ENCODE results near the gene IREB2.
A peak's percentile ranks its signal among the peaks of the same experiment; 100 is the strongest.

Gene IREB2

DNA sequence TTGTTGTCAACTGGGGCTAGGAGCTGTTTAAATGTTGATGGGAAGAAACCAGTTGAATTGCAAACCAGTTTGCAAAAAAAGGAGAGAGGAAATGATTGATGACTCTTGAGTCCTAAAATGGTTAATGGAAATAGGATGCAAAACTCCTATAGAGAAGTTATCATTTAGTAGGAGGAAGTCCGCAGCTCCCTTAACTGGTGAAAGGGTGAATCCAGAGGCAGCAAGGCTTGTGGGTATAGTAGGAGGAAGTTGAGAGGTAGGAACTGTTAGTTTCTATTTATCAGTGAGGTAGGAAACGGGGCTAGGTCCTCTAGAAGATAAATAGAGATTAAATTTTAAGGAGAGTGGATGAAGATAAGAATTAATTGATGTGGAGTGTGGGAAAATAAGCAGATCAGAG is 15.4 kb downstream of the IREB2 start:
- TF ChIP-seq GATA1 (IDR thresholded peaks at IDR 0.05; ENCODE audit: low read depth, low read length) (no peak), POLR2A (IDR thresholded peaks at IDR 0.05; ENCODE audit: low read length) (no peak)
- no peak for DNase-seq

DNA sequence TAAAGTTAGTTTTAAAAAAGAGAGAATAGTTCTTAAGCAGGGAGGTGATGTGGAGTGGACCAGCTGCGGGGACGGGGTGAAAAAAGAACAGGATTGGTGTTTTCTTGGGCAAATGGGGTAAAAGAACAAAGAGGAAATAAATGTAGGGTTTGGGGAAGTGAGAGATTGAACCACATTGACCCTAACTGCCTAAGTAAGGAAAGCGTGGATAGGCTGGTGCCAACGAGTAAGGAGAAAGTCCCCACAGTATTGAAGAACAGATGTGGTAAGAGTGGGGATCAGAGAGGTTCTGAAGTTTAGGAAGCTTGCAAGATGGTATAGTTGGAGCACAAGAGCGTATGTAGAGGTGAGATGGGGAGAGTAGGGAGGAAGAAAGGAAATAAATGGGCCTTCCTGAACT is 17.0 kb downstream of the IREB2 start:
- DNase-seq: no peak
- no peak for TF ChIP-seq GATA1 (IDR thresholded peaks at IDR 0.05; ENCODE audit: low read depth, low read length)
- TF ChIP-seq POLR2A (IDR thresholded peaks at IDR 0.05; ENCODE audit: low read length): no peak

DNA sequence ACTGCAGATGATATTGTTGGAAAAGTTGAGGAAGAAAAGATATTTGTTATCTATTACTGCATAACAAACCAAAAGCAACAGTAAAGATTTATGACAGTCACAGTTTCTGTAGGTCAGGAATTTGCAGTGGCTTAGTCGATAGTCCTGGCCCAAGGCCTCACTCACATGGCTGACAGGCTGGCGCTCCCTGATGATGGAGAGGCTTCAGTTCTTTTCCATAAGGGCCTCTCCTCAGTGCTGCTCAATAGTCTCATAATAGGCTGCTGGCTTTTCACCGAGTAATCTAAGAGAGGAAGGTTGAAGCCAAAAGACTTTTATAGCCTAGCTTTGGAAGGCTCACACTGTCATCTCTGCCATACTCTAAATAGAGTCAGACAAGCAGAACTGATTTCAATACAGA is 17.7 kb downstream of the IREB2 start:
- TF ChIP-seq GATA1 (IDR thresholded peaks at IDR 0.05; ENCODE audit: low read depth, low read length) (no peak), POLR2A (IDR thresholded peaks at IDR 0.05; ENCODE audit: low read length) (no peak)
- DNase-seq: no peak

DNA sequence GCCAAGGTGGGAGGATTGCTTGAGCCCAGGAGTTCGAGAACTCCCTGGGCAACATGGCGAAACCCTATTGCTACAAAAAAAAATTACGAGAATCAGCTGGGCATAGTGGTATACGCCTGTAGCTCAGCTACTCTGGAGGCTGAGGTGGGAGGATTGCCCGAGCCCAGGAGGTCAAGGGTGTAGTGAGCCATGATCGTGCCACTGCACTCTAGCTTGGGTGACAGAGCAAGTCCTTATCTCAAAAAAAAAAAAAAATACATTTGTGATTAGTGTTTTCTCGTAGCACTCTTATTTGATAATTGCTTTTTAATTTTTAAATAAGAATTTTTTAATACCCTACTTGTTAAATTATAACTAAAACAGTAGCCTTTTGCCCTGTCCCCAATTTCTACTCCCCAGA is 18.4 kb downstream of the IREB2 start:
- TF ChIP-seq GATA1 (IDR thresholded peaks at IDR 0.05; ENCODE audit: low read depth, low read length) (no peak), POLR2A (IDR thresholded peaks at IDR 0.05; ENCODE audit: low read length) (no peak)
- DNase-seq: peak; percentile 28 to 45

DNA sequence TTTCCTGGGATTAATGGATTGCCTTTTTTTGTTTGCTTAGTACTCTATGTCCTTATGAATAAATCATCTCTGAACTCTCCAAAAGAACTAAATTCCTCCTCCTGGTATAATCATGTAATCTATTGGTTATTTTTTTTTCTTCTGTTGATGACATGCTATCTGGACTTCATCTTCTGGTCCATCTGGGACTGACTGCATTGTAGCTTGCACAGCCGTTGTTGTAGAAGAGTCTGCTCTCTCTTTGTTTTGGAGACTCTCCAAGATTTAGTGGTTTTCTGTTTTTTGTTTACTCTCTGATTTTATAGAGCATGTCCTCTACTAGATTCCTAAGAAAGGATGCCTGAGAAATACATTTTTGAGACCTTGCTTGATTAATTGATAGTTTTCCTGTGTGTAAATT is 19.1 kb downstream of the IREB2 start:
- TF ChIP-seq GATA1 (IDR thresholded peaks at IDR 0.05; ENCODE audit: low read depth, low read length) (no peak), POLR2A (IDR thresholded peaks at IDR 0.05; ENCODE audit: low read length) (no peak)
- peak in 1 of 2 experiments; percentile 4 for DNase-seq

DNA sequence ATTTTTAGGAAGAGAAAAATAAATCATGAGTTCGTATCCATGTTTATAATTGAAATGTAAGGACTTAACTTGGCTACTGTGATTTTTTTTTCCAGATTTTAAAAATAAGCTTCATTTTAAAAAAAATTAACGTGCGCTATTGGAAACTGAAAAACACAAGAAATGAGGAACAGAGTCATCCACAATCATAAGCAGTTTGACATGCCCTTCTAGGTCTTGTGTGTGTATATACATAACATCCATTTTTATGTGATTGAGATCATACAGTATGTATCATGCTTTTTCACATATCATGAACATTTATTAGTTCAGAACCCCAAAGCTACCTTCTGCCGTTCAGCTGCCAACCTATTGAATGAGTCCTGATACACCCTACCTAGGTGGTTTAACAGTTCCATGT is 22.7 kb downstream of the IREB2 start:
- TF ChIP-seq POLR2A (IDR thresholded peaks at IDR 0.05; ENCODE audit: low read length): no peak
- no peak for TF ChIP-seq GATA1 (IDR thresholded peaks at IDR 0.05; ENCODE audit: low read depth, low read length)

DNA sequence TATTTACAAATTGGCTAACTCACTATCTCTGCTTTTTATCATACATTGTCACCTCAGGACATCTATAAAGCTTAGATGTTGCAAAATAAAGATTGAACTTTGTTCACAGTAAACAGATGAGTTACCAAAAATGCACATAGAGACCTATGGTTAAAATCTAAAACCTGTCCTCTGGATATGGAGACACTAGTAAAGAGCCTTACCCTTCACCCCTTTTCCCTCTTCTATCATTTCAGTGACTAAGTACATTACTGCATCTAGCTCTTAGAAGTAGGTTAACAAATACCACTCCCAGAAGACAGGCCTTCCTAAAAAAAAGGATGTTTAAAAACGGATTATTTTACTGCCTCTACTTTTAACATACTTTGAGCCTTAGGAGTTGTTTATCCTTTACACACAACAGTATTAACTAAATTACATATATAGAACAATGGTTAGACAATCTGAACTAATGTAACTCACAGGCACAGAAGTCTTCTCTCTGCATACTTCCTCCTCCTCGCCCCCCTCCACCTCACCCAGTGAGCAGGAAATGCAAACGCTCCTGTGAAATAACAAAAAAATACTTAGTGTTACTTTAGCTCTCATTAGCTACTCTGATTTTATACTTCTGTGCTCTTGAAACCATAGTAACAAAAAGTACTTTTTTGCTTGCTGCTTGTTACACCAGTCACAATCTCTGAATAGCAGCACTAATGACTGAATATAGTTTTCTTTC is 23.3 kb downstream of the IREB2 start:
- TF ChIP-seq GATA1 (IDR thresholded peaks at IDR 0.05; ENCODE audit: low read depth, low read length) (no peak), POLR2A (IDR thresholded peaks at IDR 0.05; ENCODE audit: low read length) (no peak)
- DNase-seq: no peak

More for the DNA sequence above, 22.7 kb downstream of the IREB2 start:
- DNase-seq: no peak

DNA sequence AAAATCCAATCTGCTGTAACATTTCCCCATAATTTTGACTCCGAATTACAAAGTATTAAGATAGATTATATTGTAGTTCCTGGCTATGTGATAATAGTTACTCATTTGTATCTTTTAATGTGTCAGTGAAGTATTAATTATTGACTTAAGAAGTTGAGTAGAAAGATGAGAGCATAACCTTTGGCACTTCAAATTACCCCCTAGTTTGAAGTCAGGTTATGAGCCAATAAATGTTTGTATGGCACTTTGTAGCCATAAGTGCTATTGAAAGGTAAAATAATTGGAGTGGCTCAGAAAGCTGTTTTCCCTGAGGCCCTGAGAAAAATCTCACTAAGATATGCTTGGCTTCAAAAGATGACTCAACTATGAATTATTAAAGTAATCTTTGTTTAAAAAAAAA is 31.0 kb downstream of the IREB2 start:
- TF ChIP-seq GATA1 (IDR thresholded peaks at IDR 0.05; ENCODE audit: low read depth, low read length) (no peak), POLR2A (IDR thresholded peaks at IDR 0.05; ENCODE audit: low read length) (no peak)
- no peak for DNase-seq

DNA sequence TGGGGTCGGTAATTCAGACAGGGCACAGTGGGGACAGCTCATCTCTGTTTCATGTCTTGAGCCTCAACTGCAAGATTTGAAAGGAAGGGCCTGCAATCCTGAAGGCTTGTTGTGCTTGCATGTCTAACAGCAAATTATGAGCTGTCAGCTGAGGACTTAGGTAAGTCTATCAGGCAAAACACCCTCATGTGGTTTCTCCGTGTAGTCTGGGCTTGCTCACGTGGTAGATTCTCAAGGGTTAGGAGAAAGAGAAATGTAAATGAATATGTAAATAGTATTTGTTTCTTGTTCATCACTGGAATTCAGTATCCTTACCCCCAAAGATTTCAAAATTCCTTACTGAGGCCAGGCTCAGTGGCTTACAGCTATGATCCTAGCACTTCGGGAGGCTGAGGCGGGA is 39.3 kb downstream of the IREB2 start:
- TF ChIP-seq GATA1 (IDR thresholded peaks at IDR 0.05; ENCODE audit: low read depth, low read length) (no peak), POLR2A (IDR thresholded peaks at IDR 0.05; ENCODE audit: low read length) (no peak)
- DNase-seq: no peak

DNA sequence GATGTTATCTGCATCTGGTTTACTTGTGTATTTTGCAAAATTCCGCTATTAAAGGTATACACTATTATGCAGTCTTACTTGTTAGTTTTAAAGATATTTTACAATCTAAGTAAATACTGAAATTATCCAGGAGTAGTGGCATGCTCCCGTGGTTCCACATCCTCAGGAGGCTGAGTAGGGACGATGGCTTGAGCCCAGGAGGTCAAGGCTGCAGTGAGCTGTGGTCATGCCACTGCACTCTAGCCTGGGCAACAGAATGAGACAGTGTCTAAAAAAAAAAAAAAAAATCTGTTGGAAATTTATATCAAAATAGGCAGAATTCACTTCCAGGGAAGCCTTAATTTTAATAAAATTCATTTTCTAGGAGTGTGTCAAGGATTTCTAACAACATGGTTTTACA is 41.6 kb downstream of the IREB2 start:
- DNase-seq: no peak
- TF ChIP-seq GATA1 (IDR thresholded peaks at IDR 0.05; ENCODE audit: low read depth, low read length) (no peak), POLR2A (IDR thresholded peaks at IDR 0.05; ENCODE audit: low read length) (no peak)

DNA sequence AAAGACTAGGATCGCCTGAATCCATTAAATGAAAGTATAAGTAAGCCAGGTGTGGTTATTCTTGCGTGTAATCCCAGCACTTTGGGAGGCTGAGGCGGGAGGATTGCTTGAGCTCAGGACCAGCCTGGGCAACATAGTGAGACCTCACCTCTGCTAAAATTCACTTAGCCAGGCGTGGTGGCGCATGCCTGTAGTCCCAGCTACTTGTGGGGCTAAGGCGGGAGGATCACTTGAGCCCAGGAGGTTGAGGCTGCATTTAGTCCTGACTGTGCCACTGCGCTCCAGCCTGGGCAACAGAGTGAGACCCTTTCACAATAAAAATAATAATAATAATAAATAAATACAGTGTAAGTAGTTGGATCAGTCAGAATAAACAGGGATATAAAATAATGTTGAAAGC is 43.9 kb downstream of the IREB2 start:
- DNase-seq: no peak
- no peak for TF ChIP-seq GATA1 (IDR thresholded peaks at IDR 0.05; ENCODE audit: low read depth, low read length)
- TF ChIP-seq POLR2A (IDR thresholded peaks at IDR 0.05; ENCODE audit: low read length): no peak

DNA sequence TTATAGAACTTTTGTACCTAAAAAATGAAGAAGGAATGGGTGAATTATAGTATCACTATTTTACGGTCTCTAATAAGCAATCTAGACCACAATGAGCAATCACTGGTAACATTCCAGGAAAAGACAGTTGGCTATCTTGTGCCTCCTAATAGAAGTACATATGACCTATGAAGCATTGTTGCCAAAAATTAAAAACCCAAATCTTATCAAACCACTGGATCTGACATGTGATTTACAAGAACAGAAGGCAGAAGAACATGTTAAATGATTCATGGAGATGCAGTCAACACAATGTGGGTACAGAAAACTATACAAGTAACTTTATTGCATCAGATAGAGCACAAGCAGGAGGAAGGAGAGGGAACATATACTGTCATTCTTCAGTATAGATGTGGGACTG is 54.9 kb downstream of the IREB2 start:
- TF ChIP-seq GATA1 (IDR thresholded peaks at IDR 0.05; ENCODE audit: low read depth, low read length) (no peak), POLR2A (IDR thresholded peaks at IDR 0.05; ENCODE audit: low read length) (no peak)
- DNase-seq: peak in 1 of 2 experiments; percentile 26

DNA sequence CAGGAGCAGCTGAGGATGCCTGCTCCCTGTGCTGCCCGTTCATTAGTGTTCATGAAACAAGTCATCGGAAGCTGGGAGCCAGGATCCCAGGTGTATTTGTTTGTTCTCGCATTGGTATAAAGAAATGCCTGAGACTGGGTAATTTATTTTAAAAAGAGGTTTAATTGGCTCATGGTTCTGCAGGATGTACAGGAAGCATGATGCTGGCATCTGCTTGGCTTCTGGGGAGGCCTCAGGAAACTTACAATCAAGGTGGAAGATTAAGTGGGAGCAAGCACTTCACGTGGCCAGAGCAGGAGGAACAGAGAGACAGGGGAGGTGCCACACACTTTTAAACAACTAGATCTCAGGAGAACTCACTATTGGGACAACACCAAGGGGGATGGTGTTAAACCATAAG is 63.8 kb downstream of the IREB2 start:
- TF ChIP-seq GATA1 (IDR thresholded peaks at IDR 0.05; ENCODE audit: low read depth, low read length) (no peak), POLR2A (IDR thresholded peaks at IDR 0.05; ENCODE audit: low read length) (no peak)
- DNase-seq: no peak

DNA sequence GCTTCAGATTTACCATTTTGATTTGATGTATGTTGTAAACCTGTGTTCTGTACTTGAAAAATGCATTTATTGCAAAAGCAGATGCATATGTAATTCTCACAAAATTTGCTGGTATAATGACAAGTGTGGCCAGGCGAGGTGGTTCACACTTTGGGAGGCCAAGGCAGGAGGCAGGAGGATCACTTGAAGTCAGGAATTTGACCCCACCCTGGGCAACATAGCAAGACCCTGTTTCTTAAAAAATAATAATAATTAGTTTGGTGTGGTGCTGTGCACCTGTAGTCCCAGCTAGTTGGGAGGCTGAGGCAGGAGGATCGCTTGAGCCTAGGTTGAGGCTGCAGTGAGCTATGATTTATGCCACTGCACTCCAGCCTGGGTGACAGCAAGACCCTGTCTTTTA is 64.6 kb downstream of the IREB2 start:
- no peak for DNase-seq
- TF ChIP-seq POLR2A (IDR thresholded peaks at IDR 0.05; ENCODE audit: low read length) (no peak), GATA1 (IDR thresholded peaks at IDR 0.05; ENCODE audit: low read depth, low read length) (no peak)

DNA sequence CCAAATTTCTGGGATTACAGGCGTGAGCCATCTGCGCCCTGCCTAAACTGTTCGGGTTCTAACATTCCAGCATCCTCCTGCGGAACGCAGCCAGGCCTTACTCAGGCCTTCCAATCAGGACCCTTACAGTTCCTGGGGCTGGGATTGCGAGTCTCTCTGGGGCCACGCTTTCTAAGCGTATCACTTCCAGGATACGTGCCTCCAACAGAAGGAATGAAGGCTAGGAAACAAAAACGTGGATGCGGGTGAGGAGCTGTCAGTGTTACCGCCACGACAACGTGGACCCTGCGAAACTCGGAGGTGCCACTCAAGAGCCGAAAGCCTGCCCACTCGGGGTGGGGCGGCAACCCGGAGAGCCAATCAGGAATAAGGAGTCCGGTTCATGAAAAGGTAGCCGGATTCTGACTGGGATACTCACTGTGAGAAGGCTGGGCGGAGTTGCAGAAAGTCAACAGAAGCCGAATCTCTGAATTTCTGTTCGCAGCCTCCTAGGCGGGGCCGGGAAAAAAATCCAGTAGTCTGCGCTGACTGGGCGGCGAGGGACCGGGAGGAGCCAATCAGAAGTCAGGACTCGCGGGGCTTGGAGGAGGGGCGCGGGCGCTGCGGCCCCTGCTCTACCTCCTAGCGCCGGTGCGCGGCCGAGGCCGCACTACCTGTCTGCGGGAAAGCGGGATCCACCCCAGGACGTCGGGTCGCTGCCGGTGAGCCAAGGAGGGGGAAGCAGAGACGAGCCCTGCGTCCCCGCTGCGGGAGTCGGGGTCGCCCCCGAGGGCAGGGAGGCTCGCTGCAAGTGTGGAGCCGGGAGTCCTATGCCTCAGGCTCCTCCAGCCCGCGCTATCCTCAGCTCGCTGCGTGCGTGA is 69.2 kb downstream of the IREB2 start, which contains the start of gene HYKK:
Gene HYKK, plus strand, starts transcription at position 607 of the 860 bp plus-strand sequence. CDS start 5,512 bp downstream, outside the sequence.
- peak; percentile 68 to 69 for DNase-seq
- TF ChIP-seq GATA1 (IDR thresholded peaks at IDR 0.05; ENCODE audit: low read depth, low read length) (no peak), POLR2A (IDR thresholded peaks at IDR 0.05; ENCODE audit: low read length) (no peak)

Data from erythroblast (primary cell).